SK-N-SH (cell line): Measurements from ENCODE around the gene EIF4G1. TPM values are rescaled to one million over a fixed set of nuclear protein-coding genes. Genes with fewer than 3 reads are reported as not detected.
A peak's percentile ranks its signal among the peaks of the same experiment; 100 is the strongest.

Source experiments
- CTCF ChIA-PET: fragments of 300-600, 350-600 bp; formaldehyde crosslinking; extraction: SDS; loops from one replicate; lab custom pipeline; 2021; lab: Yijun Ruan, JAX
- POLR2A ChIA-PET: fragments of 350-600 bp; sonication (Branson Sonifier 250); formaldehyde crosslinking; extraction: SDS; loops from one replicate; lab custom pipeline; 2020; ENCODE audit warnings: antibody characterized with exemption, inconsistent platforms; lab: Yijun Ruan, JAX
- DNase-seq: peaks from one replicate; pipeline ENCODE4 v3.0.0; 2012
- H2AFZ ChIP-seq: fragments of 200-600 bp; sonication (generic); 2 replicates; pipeline ENCODE4 v1.8.1; 2016; ENCODE audit warnings: antibody characterized with exemption, mild to moderate bottlenecking, low read depth
- H3F3A ChIP-seq: fragments of 200-600 bp; sonication (generic); replicated peaks from 2 replicates; pipeline ENCODE3; 2016; ENCODE audit warnings: antibody characterized with exemption, mild to moderate bottlenecking; ENCODE audit not compliant: insufficient read depth
- H3K27ac ChIP-seq, 2 experiments: fragments of 200-500 bp in 1 of 2; fragments of 200-600 bp in 1 of 2; sonication (Bioruptor generic) in 1 of 2; sonication (generic), shearing (Covaris generic) in 1 of 2; 2 replicates each; pipeline versions ENCODE4 v1.5.1 to v1.6.1; 2014 to 2016; ENCODE audit warnings: low read depth in 2 of 2, inconsistent platforms in 1 of 2, low read length in 1 of 2, mild to moderate bottlenecking in 1 of 2, mixed read lengths in 1 of 2
- H3K27me3 ChIP-seq: fragments of 200-600 bp; sonication (generic), shearing (Covaris generic); 2 replicates; pipeline ENCODE4 v1.6.1; 2016; ENCODE audit warnings: mixed run types; ENCODE audit not compliant: insufficient read depth
- H3K36me3 ChIP-seq, 2 experiments: fragments of 200-500 bp in 1 of 2; fragments of 200-600 bp in 1 of 2; sonication (Bioruptor generic) in 1 of 2; sonication (generic) in 1 of 2; replicated peaks in 1 of 2; 2 replicates each; pipeline versions ENCODE3 to v1.5.1; 2014 to 2016; ENCODE audit warnings: low read length in 1 of 2, mild to moderate bottlenecking in 1 of 2; ENCODE audit not compliant: insufficient read depth in 2 of 2, control insufficient read depth in 1 of 2
- H3K4me1 ChIP-seq, 2 experiments: fragments of 200-500 bp in 1 of 2; fragments of 200-600 bp in 1 of 2; sonication (Bioruptor generic) in 1 of 2; sonication (generic), shearing (Covaris generic) in 1 of 2; 2 replicates each; pipeline versions ENCODE4 v1.5.1 to v1.6.1; 2014 to 2016; ENCODE audit warnings: low read depth in 1 of 2, low read length in 1 of 2, mixed run types in 1 of 2; ENCODE audit not compliant: insufficient read depth in 2 of 2, control insufficient read depth in 1 of 2
- H3K4me2 ChIP-seq: fragments of 200-600 bp; sonication (generic), shearing (Covaris generic); 2 replicates; pipeline ENCODE4 v1.6.1; 2017; ENCODE audit warnings: mixed run types
- H3K4me3 ChIP-seq, 2 experiments: fragments of 200-500 bp in 1 of 2; fragments of 200-600 bp in 1 of 2; sonication (Bioruptor generic) in 1 of 2; sonication (generic), shearing (Covaris generic) in 1 of 2; 2 replicates each; pipeline versions ENCODE4 v1.5.1 to v1.8.1; 2014 to 2016; ENCODE audit warnings: low read depth in 2 of 2, inconsistent platforms in 1 of 2, low read length in 1 of 2, mild to moderate bottlenecking in 1 of 2, mixed read lengths in 1 of 2, moderate library complexity in 1 of 2
- H3K79me2 ChIP-seq: fragments of 200-600 bp; sonication (generic); 2 replicates; pipeline ENCODE4 v1.8.1; 2017; ENCODE audit warnings: mild to moderate bottlenecking; ENCODE audit not compliant: insufficient read depth
- H3K9ac ChIP-seq: fragments of 200-600 bp; sonication (generic); 2 replicates; pipeline ENCODE4 v1.6.1; 2017; ENCODE audit warnings: mixed run types
- H3K9me2 ChIP-seq: fragments of 200-600 bp; sonication (generic); 2 replicates; pipeline ENCODE4 v1.6.1; 2017; ENCODE audit warnings: mixed run types
- H3K9me3 ChIP-seq: fragments of 200-600 bp; sonication (generic); 2 replicates; pipeline ENCODE4 v1.6.1; 2017; ENCODE audit warnings: mixed run types, mild to moderate bottlenecking, moderate library complexity
- H4K20me1 ChIP-seq: fragments of 200-600 bp; sonication (generic); 2 replicates; pipeline ENCODE4 v1.6.1; 2017; ENCODE audit warnings: mild to moderate bottlenecking, mixed run types; ENCODE audit not compliant: insufficient read depth
- CHD2 ChIP-seq: fragments of 150-350 bp; IDR thresholded peaks from 2 replicates; pipeline ENCODE4 v1.6.1; 2018; ENCODE audit warnings: low read length; ENCODE audit not compliant: partially characterized antibody
- ELF1 ChIP-seq: IDR thresholded peaks from 2 replicates; pipeline ENCODE4 v1.4.0; 2012
- EZH2phosphoT487 ChIP-seq: fragments of 200-600 bp; sonication (generic); IDR thresholded peaks from 2 replicates; pipeline ENCODE4 v1.6.1; 2017; ENCODE audit warnings: low read depth, mixed run types, mild to moderate bottlenecking, antibody characterized with exemption, moderate library complexity, borderline replicate concordance
- FOXJ3 ChIP-seq: sonication (generic); formaldehyde crosslinking; IDR thresholded peaks from 2 replicates; pipeline ENCODE4 v1.5.1; 2020; ENCODE audit warnings: mild to moderate bottlenecking, missing genetic modification reagents
- FOXM1 ChIP-seq: IDR thresholded peaks from 2 replicates; pipeline ENCODE4 v1.4.0; 2012; ENCODE audit warnings: low read depth, mild to moderate bottlenecking
- GATA2 ChIP-seq: sonication (generic); formaldehyde crosslinking; IDR thresholded peaks from 2 replicates; pipeline ENCODE4 v1.5.0; 2020; ENCODE audit warnings: mild to moderate bottlenecking, missing genetic modification reagents
- JUND ChIP-seq: IDR thresholded peaks from 2 replicates; pipeline ENCODE4 v1.4.0; 2012
- MEF2A ChIP-seq: IDR thresholded peaks from 2 replicates; pipeline ENCODE4 v1.4.0; 2012; ENCODE audit warnings: low read depth, borderline replicate concordance
- MXI1 ChIP-seq: IDR thresholded peaks from 2 replicates; pipeline ENCODE4 v1.6.1; 2012; ENCODE audit warnings: mild to moderate bottlenecking, low read depth, low read length, improper control_type of control experiment
- NFIC ChIP-seq: IDR thresholded peaks from 2 replicates; pipeline ENCODE4 v1.4.0; 2012; ENCODE audit warnings: borderline replicate concordance
- NRF1 ChIP-seq: IDR thresholded peaks from 2 replicates; pipeline ENCODE4 v1.6.1; 2012; ENCODE audit warnings: low read depth, mild to moderate bottlenecking, low read length
- POLR2AphosphoS5 ChIP-seq: IDR thresholded peaks from 2 replicates; pipeline ENCODE4 v1.6.1; 2012; ENCODE audit warnings: low read depth, low read length
- RCOR1 ChIP-seq: fragments of 150-350 bp; IDR thresholded peaks from 2 replicates; pipeline ENCODE4 v1.6.1; 2017; ENCODE audit warnings: antibody characterized with exemption, low read length
- RFX5 ChIP-seq: IDR thresholded peaks from 2 replicates; pipeline ENCODE4 v1.6.1; 2012; ENCODE audit warnings: mild to moderate bottlenecking, improper control_type of control experiment, low read length
- SIN3A ChIP-seq: IDR thresholded peaks from 2 replicates; pipeline ENCODE4 v1.6.1; 2012; ENCODE audit warnings: low read depth, mild to moderate bottlenecking, low read length, moderate library complexity, borderline replicate concordance
- TAF1 ChIP-seq: IDR thresholded peaks from 2 replicates; pipeline ENCODE4 v1.6.1; 2012; ENCODE audit warnings: low read depth, mild to moderate bottlenecking, low read length, moderate library complexity, borderline replicate concordance
- TEAD4 ChIP-seq: IDR thresholded peaks from 2 replicates; pipeline ENCODE4 v1.4.0; 2012; ENCODE audit warnings: mild to moderate bottlenecking, borderline replicate concordance; ENCODE audit not compliant: insufficient read depth
- YY1 ChIP-seq: IDR thresholded peaks from 2 replicates; pipeline ENCODE4 v1.4.0; 2012; ENCODE audit warnings: low read depth, mild to moderate bottlenecking
- WGBS: methylation state at CpG from one replicate; pipeline ENCODE4 v1.1.6; 2017; ENCODE audit warnings: low lambda C conversion rate; 5-methylcytosine and 5-hydroxymethylcytosine counted together
- polyA plus RNA-seq, 3 experiments: library from polyadenylated mRNA; depleted of rRNA; stranded (reverse); fragments of >200 nt; gene quantifications; 2 replicates each; pipeline ENCODE4 v1.2.3, GENCODE V29; 2012
- TF ChIP-seq, protein P1 (sequence below): fragments of 200-600 bp; sonication (generic); IDR thresholded peaks from 2 replicates; pipeline ENCODE4 v1.6.1; 2017; ENCODE audit warnings: antibody characterized with exemption, mild to moderate bottlenecking, moderate library complexity
- TF ChIP-seq, protein P2 (sequence below): fragments of 150-350 bp; IDR thresholded peaks from 2 replicates; pipeline ENCODE4 v1.6.1; 2017; ENCODE audit warnings: antibody characterized with exemption, low read length, low read depth, borderline replicate concordance
- TF ChIP-seq, protein P3 (sequence below): IDR thresholded peaks from 2 replicates; pipeline ENCODE4 v1.4.0; 2012; ENCODE audit warnings: low read depth
- TF ChIP-seq, protein P4 (sequence below): fragments of 150-350 bp; IDR thresholded peaks from 2 replicates; pipeline ENCODE4 v1.6.1; 2016; ENCODE audit warnings: mild to moderate bottlenecking, low read depth, low read length
- TF ChIP-seq, protein P5 (sequence below): IDR thresholded peaks from 2 replicates; pipeline ENCODE4 v1.4.0; 2012; ENCODE audit warnings: low read depth, borderline replicate concordance

Gene EIF4G1
- polyA plus RNA-seq, 1 of the 3 experiments (the other 2 are of a cell fraction) = 262 TPM

DNA sequence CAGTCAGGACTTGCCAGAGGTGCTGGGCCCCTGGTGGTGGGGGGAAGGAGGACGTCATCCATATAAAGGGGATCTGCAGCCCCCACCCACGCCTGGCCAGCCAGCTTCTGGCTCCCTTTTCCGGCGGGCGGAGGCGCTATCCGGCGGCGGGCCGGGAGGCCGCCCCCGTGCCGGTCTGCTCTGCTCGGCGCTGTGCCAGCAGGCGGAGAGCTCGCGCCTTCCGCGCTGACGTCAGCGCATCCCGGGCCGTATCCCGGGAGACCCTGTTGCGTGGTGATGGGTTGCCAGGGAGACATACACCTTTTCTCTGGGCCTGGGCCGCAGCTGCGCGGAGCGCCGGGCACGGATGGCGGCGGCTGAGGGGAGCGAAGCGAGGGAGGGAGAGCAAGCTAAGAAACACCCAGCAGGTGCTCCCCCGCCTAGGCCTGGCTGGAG, 24.1 kb downstream of the EIF4G1 start:
- Histone ChIP-seq H2AFZ (no peak overlapping the region), H3K36me3 (peaks cover 11 to 36% of the 10 kb centered on the region in 2 experiments), H3K79me2 (peaks cover 63% of the 10 kb centered on the region), H3F3A (peaks cover 29% of the 10 kb centered on the region), H3K9me2 (no peaks in the 10 kb centered on the region), H4K20me1 (peaks cover 15% of the 10 kb centered on the region), H3K27me3 (no peaks in the 10 kb centered on the region), H3K4me1 (peaks cover 37 to 39% of the 10 kb centered on the region in 2 experiments; a peak in 3 of 4 replicates), H3K9me3 (no peaks in the 10 kb centered on the region), H3K4me3 (peak overlapping the region; percentile 72 to 74), H3K27ac (peak overlapping the region; percentile 90 to 92), H3K9ac (peak overlapping the region; percentile 83), H3K4me2 (peak overlapping the region; percentile 85)
- POLR2A ChIA-PET = interaction anchor here (0.7 to 3.1 kb wide), 7 partner anchors 10 to 434 kb away, joined by 3 to 19 read pairs (median 4); partner anchors contain the start of genes CLCN2 and POLR2H
- 64% methylated on average over 9 of the region's 37 CpGs for WGBS
- peak; percentile 97 for DNase-seq
- TF ChIP-seq MXI1 (peak; percentile 100), RFX5 (peak; percentile 94), NFIC (peak; percentile 77), FOXM1 (0 out of 2 replicates have a peak, but pooled peaks have one; percentile 31), RCOR1 (peak; percentile 33; the same call in 1 of the 2 replicates), SIN3A (0 out of 2 replicates have a peak, but pooled peaks have one; percentile 45), EZH2phosphoT487 (no peak), GATA2 (no peak), NRF1 (peak; percentile 61), JUND (no peak), CHD2 (peak; percentile 32)
- TF ChIP-seq, protein P1, sequence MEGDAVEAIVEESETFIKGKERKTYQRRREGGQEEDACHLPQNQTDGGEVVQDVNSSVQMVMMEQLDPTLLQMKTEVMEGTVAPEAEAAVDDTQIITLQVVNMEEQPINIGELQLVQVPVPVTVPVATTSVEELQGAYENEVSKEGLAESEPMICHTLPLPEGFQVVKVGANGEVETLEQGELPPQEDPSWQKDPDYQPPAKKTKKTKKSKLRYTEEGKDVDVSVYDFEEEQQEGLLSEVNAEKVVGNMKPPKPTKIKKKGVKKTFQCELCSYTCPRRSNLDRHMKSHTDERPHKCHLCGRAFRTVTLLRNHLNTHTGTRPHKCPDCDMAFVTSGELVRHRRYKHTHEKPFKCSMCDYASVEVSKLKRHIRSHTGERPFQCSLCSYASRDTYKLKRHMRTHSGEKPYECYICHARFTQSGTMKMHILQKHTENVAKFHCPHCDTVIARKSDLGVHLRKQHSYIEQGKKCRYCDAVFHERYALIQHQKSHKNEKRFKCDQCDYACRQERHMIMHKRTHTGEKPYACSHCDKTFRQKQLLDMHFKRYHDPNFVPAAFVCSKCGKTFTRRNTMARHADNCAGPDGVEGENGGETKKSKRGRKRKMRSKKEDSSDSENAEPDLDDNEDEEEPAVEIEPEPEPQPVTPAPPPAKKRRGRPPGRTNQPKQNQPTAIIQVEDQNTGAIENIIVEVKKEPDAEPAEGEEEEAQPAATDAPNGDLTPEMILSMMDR = peak; percentile 29
- CTCF ChIA-PET = interaction anchor here (0.6 to 5.2 kb wide), 11 partner anchors 10 to 442 kb away, joined by 3 to 63 read pairs (median 3); partner anchors contain the start of genes CLCN2, EEF1AKMT4 and POLR2H

DNA sequence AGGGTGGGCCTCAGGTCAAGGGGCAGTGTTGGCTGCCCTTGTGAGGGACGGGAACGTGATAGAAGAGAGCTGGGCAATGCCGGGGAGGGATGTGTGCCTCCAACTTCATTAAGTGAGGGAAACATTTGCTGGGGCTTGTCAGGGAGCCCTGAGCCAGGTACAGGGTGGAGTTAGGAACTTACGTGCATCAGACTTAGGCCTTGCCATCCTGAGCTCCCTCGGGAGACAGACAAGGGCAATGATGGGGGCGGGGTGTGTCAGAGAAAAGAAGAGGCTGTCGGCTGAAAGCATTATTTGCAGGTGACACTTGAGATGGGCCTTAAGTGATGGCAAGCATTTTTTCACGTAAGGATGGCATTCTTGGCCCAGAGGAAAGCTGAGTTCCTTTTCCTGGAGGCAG, 24.6 kb downstream of the EIF4G1 start:
- Histone ChIP-seq H3K27ac (peak overlapping the region; percentile 90 to 92; a peak in 3 of 4 replicates), H3K9me3 (no peaks in the 10 kb centered on the region), H3F3A (peaks cover 24% of the 10 kb centered on the region), H3K79me2 (peaks cover 60% of the 10 kb centered on the region), H3K9ac (peak overlapping the region; percentile 83), H3K4me1 (peaks cover 35 to 37% of the 10 kb centered on the region in 2 experiments; a peak in 3 of 4 replicates), H3K9me2 (no peaks in the 10 kb centered on the region), H3K4me3 (peak overlapping the region; percentile 72 to 74; a peak in 3 of 4 replicates), H3K36me3 (peaks cover 9 to 34% of the 10 kb centered on the region in 2 experiments), H2AFZ (no peak overlapping the region), H3K27me3 (no peaks in the 10 kb centered on the region), H4K20me1 (peaks cover 15% of the 10 kb centered on the region; the same call in 1 of the 2 replicates), H3K4me2 (peak overlapping the region; percentile 85)
- WGBS = 58% methylated on average over 8 of the region's 8 CpGs
- ChIA-PET CTCF (interaction anchor here (0.6 to 5.2 kb wide), 11 partner anchors 9 to 442 kb away, joined by 3 to 63 read pairs (median 3); partner anchors contain the start of genes CLCN2, EEF1AKMT4 and POLR2H), POLR2A (interaction anchor here (0.6 to 3.1 kb wide), 7 partner anchors 9 to 506 kb away, joined by 3 to 19 read pairs (median 6); partner anchors contain the start of genes CLCN2 and POLR2H)
- no peak for DNase-seq
- TF ChIP-seq CHD2 (no peak), JUND (no peak), POLR2AphosphoS5 (no peak), MXI1 (no peak), TAF1 (no peak), RFX5 (no peak), TEAD4 (no peak), EZH2phosphoT487 (no peak), FOXM1 (no peak), YY1 (no peak), MEF2A (no peak), ELF1 (no peak), FOXJ3 (CRISPR knock-in tag) (no peak), GATA2 (no peak)
- TF ChIP-seq, protein P2, sequence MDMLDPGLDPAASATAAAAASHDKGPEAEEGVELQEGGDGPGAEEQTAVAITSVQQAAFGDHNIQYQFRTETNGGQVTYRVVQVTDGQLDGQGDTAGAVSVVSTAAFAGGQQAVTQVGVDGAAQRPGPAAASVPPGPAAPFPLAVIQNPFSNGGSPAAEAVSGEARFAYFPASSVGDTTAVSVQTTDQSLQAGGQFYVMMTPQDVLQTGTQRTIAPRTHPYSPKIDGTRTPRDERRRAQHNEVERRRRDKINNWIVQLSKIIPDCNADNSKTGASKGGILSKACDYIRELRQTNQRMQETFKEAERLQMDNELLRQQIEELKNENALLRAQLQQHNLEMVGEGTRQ = no peak
- TF ChIP-seq, protein P3, sequence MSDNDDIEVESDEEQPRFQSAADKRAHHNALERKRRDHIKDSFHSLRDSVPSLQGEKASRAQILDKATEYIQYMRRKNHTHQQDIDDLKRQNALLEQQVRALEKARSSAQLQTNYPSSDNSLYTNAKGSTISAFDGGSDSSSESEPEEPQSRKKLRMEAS = no peak
- TF ChIP-seq, protein P4, sequence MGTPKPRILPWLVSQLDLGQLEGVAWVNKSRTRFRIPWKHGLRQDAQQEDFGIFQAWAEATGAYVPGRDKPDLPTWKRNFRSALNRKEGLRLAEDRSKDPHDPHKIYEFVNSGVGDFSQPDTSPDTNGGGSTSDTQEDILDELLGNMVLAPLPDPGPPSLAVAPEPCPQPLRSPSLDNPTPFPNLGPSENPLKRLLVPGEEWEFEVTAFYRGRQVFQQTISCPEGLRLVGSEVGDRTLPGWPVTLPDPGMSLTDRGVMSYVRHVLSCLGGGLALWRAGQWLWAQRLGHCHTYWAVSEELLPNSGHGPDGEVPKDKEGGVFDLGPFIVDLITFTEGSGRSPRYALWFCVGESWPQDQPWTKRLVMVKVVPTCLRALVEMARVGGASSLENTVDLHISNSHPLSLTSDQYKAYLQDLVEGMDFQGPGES = no peak
- TF ChIP-seq, protein P5, sequence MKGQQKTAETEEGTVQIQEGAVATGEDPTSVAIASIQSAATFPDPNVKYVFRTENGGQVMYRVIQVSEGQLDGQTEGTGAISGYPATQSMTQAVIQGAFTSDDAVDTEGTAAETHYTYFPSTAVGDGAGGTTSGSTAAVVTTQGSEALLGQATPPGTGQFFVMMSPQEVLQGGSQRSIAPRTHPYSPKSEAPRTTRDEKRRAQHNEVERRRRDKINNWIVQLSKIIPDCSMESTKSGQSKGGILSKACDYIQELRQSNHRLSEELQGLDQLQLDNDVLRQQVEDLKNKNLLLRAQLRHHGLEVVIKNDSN = no peak
